ENCODE results near the gene TMEM38A.
"Not testable (repeated sequence)": the region's sequence is repeated elsewhere in the genome, so short reads cannot be mapped to it uniquely, and the experiment has no call there.

DNA sequence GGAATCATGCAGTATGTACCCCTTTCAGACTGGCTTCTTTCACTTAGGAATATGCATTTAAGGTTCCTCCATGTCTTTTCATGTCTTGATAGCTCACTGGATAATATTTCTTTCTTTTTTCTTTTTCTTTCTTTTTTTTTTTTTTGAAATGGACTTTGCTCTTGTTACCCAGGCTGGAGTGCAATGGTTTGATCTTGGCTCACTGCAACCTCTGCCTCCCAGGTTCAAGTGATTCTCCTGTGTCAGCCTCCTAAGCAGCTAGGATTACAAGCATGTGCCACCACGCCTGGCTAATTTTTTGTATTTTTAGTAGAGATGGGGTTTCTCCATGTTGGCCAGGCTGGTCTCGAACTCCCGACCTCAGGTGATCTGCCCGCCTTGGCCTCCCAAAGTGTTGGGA is 7.8 kb downstream of the TMEM38A start:
- TF ChIP-seq, protein P1, sequence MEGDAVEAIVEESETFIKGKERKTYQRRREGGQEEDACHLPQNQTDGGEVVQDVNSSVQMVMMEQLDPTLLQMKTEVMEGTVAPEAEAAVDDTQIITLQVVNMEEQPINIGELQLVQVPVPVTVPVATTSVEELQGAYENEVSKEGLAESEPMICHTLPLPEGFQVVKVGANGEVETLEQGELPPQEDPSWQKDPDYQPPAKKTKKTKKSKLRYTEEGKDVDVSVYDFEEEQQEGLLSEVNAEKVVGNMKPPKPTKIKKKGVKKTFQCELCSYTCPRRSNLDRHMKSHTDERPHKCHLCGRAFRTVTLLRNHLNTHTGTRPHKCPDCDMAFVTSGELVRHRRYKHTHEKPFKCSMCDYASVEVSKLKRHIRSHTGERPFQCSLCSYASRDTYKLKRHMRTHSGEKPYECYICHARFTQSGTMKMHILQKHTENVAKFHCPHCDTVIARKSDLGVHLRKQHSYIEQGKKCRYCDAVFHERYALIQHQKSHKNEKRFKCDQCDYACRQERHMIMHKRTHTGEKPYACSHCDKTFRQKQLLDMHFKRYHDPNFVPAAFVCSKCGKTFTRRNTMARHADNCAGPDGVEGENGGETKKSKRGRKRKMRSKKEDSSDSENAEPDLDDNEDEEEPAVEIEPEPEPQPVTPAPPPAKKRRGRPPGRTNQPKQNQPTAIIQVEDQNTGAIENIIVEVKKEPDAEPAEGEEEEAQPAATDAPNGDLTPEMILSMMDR (conservative IDR thresholded peaks at IDR 0.05 in 1 of 2, IDR thresholded peaks at IDR 0.05 in 1 of 2; ENCODE audit: low read depth in 1 of 2, low read length in 2 of 2), result not testable (repeated sequence)
- not testable (repeated sequence) for TF ChIP-seq EZH2 (IDR thresholded peaks at IDR 0.05; ENCODE audit: low read length, missing control alignments)
